ENCODE data around the gene RALGAPA2. TPM values are rescaled to one million over a fixed set of nuclear protein-coding genes. Genes with fewer than 3 reads are reported as not detected.
A peak's percentile ranks its signal among the peaks of the same experiment; 100 is the strongest.

The RALGAPA2 gene
- total and polyA plus RNA-seq, 8 donors: 9.6 to 41.7 (median 24.5) TPM

GRCh38 chr20:20597966-20598365, 114.5 kb downstream of the RALGAPA2 start:
- WGBS, 2 donors: 54 to 60% methylated on average over 2 of the region's 2 CpGs
- TF ChIP-seq CTCF (IDR thresholded peaks at IDR 0.05): no peak
- ATAC-seq (no peak), FAIRE-seq (no peak), DNase-seq (no peak)
- intact Hi-C loops (cut with DNase I): no loop called here
- peaks cover 0 to 29% (median 5%) of the 10 kb centered on the region in 3 donors for H3K36me3 ChIP-seq
- no peaks in the 10 kb centered on the region for H3K4me1 ChIP-seq
- no peak overlapping the region for H3K27ac ChIP-seq
- no peaks in the 10 kb centered on the region for H3K27me3 ChIP-seq
- H3K4me3 ChIP-seq: no peak overlapping the region
- no peaks in the 10 kb centered on the region for H3K9me3 ChIP-seq

GRCh38 chr20:20594171-20594530, 118.3 kb downstream of the RALGAPA2 start:
- Histone ChIP-seq H3K27me3 (no peaks in the 10 kb centered on the region), H3K27ac (no peak overlapping the region), H3K36me3 (peaks cover 0 to 20% (median 0%) of the 10 kb centered on the region in 3 donors), H3K9me3 (no peaks in the 10 kb centered on the region), H3K4me1 (no peaks in the 10 kb centered on the region), H3K4me3 (no peak overlapping the region)
- DNase-seq (no peak), ATAC-seq (peak in 2 of 4 donors; percentile 40 to 41), FAIRE-seq (peak; percentile 91)
- intact Hi-C loops (cut with DNase I): no loop called here
- WGBS, 2 donors: 42 to 54% methylated on average over 1 of the region's 1 CpG
- no peak for TF ChIP-seq CTCF (IDR thresholded peaks at IDR 0.05)

GRCh38 chr20:20593447-20594170, 118.8 kb downstream of the RALGAPA2 start:
- H3K4me3 ChIP-seq: no peak overlapping the region
- no peak for FAIRE-seq
- no peak for DNase-seq
- H3K27ac ChIP-seq: no peak overlapping the region
- WGBS, 2 donors: 67 to 68% methylated on average over 9 of the region's 9 CpGs
- H3K9me3 ChIP-seq: no peaks in the 10 kb centered on the region
- ATAC-seq: peak; percentile 38 to 76 (median 63)
- TF ChIP-seq CTCF (IDR thresholded peaks at IDR 0.05): peak in 1 of 4 donors; percentile 10
- H3K4me1 ChIP-seq: no peaks in the 10 kb centered on the region
- intact Hi-C loops (cut with DNase I): no loop called here
- H3K27me3 ChIP-seq: no peaks in the 10 kb centered on the region
- H3K36me3 ChIP-seq: peaks cover 0 to 20% (median 0%) of the 10 kb centered on the region in 3 donors

GRCh38 chr20:20585146-20585545, 127.3 kb downstream of the RALGAPA2 start:
- DNase-seq: no peak
- H3K27me3 ChIP-seq: no peaks in the 10 kb centered on the region
- ATAC-seq: no peak
- no peak for TF ChIP-seq CTCF (IDR thresholded peaks at IDR 0.05)
- H3K27ac ChIP-seq: no peak overlapping the region
- H3K36me3 ChIP-seq: peaks cover 0 to 45% (median 5%) of the 10 kb centered on the region in 3 donors
- H3K4me1 ChIP-seq: no peaks in the 10 kb centered on the region
- H3K9me3 ChIP-seq: no peaks in the 10 kb centered on the region
- intact Hi-C loops (cut with DNase I): no loop called here
- FAIRE-seq: no peak
- WGBS, 2 donors: 98% methylated on average over 1 of the region's 1 CpG
- no peak overlapping the region for H3K4me3 ChIP-seq

GRCh38 chr20:20582734-20583133, 129.7 kb downstream of the RALGAPA2 start:
- Histone ChIP-seq H3K4me1 (no peaks in the 10 kb centered on the region), H3K9me3 (no peaks in the 10 kb centered on the region), H3K36me3 (peaks cover 0 to 29% (median 5%) of the 10 kb centered on the region in 3 donors), H3K27me3 (no peaks in the 10 kb centered on the region), H3K27ac (no peak overlapping the region), H3K4me3 (no peak overlapping the region)
- DNase-seq: no peak
- TF ChIP-seq CTCF (IDR thresholded peaks at IDR 0.05): no peak
- intact Hi-C loops (cut with DNase I): no loop called here
- ATAC-seq: peak in 1 of 4 donors; percentile 32
- no peak for FAIRE-seq
- WGBS, 2 donors: 96 to 100% methylated on average over 2 of the region's 2 CpGs

Measured in pancreas (tissue), 10 donors.